HT-29 (cell line): ENCODE data around the gene FAM50B. TPM values are rescaled to one million over a fixed set of nuclear protein-coding genes. Genes with fewer than 3 reads are reported as not detected.

Experiments used
- DNase-seq: peaks from one replicate; pipeline ENCODE4 v3.0.0-alpha.2; 2015; ENCODE audit warnings: low spot score
- total RNA-seq: library from RNA; depleted of rRNA; stranded (reverse); fragments of >200 nt; shearing (Covaris generic); gene quantifications from 2 replicates; pipeline ENCODE4 v1.2.3, GENCODE V29; 2014; rRNA removed

FAM50B gene
- not detected in 2 replicates for total RNA-seq

DNA sequence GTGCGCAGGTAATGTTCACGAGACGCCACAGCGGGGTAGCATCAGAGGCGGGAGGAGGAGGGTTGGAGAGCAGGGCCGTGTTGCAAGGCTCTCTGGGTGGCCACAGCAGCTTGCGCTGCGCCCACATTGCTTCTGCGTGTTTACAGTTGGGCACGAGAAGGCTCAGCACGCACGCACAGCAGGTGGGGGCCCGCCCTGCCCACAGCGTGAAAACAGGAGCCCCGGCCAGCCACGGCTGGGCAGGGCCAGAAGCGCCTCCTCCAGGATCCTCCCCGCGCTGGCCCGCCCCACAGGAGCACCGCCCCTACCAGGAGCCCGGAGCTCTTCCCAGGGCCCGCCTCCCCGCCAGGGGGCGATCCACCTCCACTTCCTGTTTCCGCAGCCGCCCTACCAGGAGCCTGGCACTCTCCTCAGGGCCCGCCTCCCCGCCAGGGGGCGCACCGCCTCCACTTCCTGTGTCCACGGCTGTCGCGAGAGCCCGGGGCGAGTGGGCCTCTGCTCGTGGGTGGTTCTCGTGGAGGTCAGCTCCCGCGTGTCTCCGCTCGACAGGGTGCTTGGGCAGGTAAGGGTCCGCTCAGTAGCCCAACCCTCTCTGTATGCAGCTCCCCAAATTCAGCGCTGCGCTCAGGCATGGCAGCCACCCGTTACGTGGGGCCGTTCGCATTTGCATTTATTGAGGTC lies at the start of gene FAM50B:
Gene FAM50B, plus strand, starts transcription at position 449 of the 681 bp plus-strand sequence. CDS start 439 bp downstream, outside the sequence.
- DNase-seq, result no peak

- DNase-seq, result no peak
Observed at GRCh38 chr6:3799719-3800118, 49.5 kb upstream of the FAM50B start.

DNA sequence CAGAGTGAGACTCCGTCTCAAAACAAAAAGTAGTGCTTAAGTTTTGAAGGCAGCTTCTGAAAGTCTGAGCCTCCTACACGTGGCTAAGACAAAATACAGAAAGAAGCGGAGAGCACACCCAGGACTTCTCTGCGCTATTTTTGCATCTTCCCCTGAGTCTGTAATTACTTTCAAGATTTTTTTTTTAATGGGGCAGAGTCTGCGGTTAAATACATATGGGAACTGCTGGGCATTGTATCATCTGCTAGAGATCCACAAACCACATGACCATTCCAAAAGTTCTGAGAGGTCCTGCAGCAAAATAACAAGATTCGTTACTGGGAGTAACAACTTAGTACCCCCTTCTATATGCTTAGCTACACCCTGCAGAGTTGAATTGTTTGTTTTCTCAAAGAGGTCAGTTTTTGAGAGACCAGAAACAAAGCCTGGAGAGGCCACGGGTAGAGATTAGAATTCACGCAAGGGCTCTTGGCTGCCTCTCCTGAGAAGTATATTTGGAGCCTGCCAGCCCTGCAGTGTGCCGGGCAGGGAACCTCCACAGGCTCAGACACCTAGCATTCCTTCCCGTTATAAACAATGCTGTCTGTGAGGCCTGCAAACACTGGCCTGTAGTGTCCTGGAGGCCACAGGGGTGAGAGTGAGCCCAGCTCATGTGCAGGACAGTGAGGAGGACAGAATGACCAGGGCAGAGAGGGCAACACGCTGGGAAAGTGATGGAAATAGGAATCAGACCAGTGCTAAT lies 48.2 kb upstream of the FAM50B start:
- DNase-seq, result no peak

GRCh38 chr6:3801960-3802359 lies 47.2 kb upstream of the FAM50B start:
- DNase-seq, result no peak

GRCh38 chr6:3803627-3804468 lies 45.3 kb upstream of the FAM50B start:
- DNase-seq, result peak; percentile 31

- DNase-seq, result no peak
Observed at GRCh38 chr6:3804964-3805363, 44.2 kb upstream of the FAM50B start.

GRCh38 chr6:3805448-3806123 lies 43.6 kb upstream of the FAM50B start:
- no peak for DNase-seq

- no peak for DNase-seq
Observed at GRCh38 chr6:3806169-3806922, 42.8 kb upstream of the FAM50B start.

DNA sequence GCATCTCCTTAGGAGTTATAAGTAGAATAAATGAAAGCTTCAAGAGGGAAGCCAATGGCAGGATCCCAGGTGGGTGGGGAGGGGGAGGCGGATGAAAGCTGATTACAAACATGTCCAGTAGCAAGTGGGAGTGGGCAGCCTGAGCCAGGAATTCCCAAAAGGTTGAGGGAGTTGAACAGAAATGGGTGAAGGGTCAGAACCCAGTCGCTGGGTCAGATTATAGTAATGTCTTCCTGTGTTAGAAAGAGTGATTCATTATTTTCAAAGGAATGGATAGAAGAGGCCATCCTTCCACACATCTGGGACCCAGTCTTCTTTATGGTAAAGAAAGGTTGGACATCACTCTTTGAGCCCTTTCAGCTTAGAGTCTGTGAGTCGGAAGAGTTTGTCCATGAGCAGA lies 41.0 kb upstream of the FAM50B start:
- no peak for DNase-seq

GRCh38 chr6:3808759-3809514 lies 40.2 kb upstream of the FAM50B start:
- DNase-seq, result peak; percentile 62

GRCh38 chr6:3809515-3809891 lies 39.7 kb upstream of the FAM50B start:
- DNase-seq, result no peak

DNA sequence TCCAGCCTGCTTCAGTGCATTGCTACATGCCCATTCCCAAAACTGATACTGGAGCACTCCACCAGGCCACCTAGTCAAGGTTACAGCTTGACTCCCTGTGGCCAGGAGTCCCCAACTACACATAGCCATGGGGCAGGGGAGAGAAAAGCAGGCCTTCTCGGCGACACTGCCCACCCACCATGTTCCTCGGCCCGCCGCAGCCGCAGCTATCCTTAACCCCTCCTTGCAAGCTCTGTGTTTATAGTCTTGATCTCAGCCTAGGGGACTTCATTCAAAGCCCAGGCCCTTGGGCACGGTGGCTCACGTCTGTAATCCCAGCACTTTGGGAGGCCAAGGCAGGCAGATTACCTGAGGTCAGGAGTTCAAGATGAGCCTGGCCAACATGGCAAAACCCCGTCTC lies 39.2 kb upstream of the FAM50B start:
- no peak for DNase-seq

- DNase-seq, result no peak
Observed at GRCh38 chr6:3811191-3811590, 38.0 kb upstream of the FAM50B start.

GRCh38 chr6:3812596-3812995 lies 36.6 kb upstream of the FAM50B start:
- DNase-seq, result no peak

DNA sequence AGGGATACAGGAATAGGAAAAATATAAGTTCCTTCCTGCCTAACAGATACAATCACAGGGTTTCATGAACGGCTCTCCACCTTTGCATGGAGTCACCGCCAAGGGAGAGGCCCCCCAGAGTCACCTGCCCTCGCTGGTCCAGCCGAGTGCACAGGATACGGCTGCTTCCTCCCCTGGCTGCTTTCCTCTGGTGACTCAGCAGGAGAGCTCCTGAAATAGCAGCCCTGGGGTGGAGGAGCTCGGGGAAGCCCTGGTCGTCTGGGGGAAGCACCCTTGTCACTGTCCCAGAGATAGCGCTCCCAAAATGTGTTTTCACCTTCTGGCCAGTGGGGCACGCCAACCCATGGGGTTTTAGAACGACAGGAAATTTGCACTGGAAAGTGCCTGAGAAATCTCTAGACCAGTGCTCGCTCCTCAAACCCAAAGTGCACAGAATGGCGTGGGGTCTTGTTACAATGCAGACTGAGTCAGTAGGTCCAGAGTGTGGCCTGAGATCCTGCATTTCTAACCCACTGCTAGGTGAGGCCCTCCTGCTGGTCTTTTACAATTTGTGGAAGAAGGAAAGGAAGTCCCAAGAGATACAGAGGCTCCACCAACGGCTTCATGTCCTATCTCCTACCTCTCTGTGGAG lies 35.9 kb upstream of the FAM50B start:
- DNase-seq, result peak; percentile 26

- no peak for DNase-seq
Observed at GRCh38 chr6:3813918-3814317, 35.3 kb upstream of the FAM50B start.

DNA sequence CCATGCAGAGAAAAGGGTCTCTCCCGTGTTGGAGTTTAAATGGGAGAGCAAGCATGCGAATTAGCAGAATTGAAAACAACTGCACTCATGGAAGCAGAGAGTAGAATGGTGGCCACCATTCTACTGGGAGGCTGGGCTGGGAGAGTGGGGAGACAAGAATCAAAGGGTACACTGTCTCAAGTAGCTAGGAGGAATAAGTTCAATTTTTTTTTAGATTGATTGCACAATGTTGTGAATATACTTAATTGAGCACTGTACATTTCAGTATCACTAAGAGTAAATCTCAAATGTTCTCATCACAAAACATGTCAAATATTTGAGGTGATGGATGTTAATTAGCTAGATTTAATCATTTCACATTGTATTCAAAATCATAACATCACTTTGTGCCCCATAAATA lies 34.6 kb upstream of the FAM50B start:
- DNase-seq, result no peak

DNA sequence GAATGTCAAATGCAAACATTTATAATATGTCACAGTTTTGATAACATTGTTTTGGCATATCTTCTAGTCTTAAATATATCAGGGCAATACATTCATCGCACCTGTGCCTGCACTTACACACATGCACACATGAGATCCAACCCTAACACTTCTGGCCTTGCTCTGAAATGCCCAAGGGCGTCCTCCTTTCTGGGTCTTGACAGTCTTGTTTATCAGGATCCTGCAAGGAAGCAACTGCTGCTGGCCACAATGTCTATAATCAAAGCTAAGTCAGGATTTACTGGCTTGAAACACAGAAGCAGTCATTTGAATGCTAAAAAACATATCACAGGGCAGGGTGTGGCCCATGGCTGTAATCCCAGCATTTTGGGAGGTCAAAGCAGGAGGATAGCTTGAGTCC lies 32.9 kb upstream of the FAM50B start:
- no peak for DNase-seq
